ENCODE data around the gene HPDL.

HPDL gene

DNA sequence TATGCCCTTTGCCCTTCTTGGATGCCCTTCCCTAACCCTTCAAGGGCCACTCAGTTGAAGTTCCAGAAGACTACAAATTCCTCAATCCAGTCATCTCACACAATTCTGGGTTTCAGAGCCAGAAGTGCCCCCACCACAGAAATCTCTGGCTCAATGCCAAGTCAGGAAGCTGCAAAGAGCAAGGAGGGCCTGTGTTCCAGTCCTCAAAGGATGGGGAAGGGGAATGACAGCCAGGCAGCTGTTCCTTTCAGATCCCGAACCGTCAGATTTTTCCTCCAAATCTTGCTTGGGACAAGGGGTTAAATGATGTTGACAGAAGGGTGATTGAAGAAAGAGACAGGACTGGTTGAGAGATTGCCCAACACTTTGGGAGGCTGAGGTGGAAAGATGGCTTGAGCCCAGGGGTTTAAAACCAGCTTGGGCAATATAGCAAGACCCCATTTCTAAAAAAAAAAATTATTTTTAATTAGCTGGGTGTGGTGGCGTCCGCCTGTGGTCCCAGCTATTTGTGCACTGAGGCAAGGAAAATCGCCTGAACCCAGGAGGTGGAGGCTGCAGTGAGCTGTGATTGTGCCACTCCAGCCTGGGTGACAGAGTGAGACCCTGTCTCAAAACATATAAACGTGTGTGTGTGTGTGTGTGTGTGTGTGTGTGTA lies 716 bp upstream of the HPDL start:
- DNase-seq: peak; percentile 64

DNA sequence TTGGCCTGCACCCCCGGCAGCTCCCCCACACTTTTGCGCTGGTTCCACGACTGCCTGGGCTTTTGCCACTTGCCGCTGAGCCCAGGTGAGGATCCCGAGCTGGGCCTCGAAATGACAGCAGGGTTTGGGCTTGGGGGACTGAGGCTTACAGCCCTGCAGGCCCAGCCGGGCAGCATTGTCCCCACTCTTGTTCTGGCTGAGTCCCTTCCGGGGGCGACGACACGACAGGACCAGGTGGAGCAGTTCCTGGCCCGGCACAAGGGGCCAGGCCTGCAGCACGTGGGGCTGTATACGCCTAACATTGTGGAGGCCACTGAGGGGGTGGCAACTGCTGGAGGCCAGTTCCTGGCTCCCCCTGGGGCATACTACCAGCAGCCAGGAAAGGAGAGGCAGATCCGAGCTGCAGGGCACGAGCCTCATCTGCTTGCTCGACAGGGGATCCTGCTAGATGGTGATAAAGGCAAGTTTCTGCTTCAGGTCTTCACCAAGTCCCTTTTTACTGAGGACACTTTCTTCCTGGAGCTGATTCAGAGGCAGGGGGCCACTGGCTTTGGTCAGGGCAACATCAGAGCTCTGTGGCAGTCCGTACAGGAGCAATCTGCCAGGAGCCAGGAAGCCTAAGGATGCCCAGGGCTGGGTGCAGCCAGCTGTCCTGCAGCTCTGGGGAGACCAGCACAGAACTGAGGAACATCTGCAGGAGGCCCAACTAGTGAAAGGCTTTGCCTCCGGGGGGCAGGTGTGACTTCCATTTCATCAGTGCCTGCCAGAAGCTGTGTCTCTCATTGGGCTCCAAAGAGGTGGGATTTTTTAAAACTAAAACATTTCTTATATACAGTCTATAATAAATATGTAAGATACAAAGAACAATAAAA lies 1.2 kb downstream of the HPDL start:
- DNase-seq: peak; percentile 14

DNA sequence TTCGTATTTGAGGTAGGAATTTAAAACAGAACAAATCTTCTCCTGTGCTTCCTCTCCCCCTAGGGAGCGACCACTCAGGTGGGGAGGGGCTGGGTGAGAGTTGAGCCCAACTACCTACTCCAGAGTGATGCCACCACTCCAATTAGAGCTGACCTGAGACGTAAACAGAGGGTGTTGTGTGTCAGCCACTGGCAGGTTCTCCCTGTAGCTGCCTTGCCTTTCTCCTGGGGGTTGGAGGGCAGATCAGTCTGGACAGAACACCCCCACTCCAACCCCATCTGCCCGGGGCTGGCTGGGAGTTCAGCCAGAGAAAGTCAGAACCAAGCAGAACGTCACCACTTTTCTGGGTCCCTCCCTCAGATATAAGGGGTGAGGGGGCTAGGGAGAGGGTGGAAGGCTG lies 2.0 kb downstream of the HPDL start:
- no peak for DNase-seq

DNA sequence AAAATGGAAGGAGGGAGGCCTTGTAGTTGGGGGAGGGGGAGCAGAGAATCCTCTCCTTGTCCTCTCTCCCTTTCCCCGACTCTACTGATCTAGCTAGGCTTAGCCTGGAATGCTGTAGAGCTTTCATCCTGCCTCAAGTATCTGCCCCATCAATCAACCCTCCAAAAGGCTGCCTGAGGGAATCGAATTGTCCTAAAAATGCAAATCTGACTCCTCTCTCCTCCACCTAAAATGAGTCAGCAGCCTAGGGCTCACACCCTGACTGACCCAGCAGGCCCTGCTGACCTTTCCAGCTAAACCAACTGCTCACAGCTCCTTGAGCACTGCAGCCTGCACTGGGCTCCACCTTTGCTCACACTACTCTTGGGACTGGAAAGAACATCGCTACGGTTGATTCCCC lies 2.8 kb downstream of the HPDL start:
- no peak for DNase-seq

DNA sequence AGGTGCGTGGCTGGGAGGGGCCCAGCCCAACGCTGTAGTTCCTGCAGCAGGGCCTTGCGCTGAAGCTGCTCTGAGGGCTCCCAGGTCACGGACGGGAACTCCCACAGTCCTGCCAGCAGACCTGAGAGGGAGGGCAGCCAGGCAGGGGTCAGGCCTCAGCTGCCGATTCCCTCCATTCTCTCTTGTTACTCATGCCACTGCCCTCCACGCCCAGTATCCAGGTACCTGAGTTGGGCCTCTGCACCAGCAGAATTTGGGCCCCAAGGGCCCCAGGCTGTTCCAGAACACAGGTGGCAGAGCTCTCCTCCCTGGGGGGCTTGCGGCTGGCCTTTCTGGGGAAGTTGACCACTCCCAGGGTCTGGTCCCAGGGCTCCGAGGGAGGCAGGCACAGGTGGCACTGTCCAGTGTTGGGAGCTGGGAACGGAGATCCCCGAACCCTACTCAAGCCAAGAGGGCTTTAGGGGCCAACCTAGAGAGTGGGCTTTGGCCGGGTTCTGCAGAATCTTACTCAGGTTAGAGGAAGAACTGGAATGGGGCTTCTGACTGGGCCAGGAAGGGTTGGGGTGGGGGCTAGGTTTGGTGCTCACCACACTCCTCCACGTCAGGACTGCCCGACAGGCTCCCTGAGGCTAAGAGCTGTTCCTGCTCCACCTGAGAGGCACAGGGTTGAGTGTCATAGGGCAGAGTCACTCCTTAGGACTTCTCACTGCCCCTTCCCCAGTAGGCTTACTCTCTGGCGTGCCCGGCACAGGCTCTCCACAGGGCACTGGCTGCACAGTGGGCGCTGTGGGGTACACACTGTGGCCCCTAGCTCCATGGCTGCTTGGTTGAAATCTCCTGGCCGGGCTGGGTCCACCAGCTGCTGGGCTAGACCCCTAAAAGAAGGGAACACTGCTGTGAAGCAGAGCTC lies 5.0 kb downstream of the HPDL start:
- no peak for DNase-seq

DNA sequence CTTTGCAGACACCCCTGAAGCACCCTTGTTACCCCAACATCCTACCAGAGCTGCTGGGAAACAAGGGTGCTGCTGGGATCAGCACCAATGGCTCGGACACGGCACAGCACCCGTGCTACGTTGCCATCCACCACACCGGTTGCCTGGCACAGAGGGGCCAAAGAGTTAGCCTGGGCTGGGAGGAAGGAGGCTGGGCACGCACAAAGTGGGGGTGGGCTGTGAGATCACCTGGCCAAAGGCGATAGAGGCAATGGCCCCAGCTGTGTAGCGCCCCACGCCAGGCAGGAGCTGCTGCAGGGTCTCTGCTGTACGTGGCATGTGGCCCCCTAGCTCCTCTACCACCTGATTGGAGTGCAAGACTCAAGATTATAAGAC lies 5.6 kb downstream of the HPDL start:
- no peak for DNase-seq

DNA sequence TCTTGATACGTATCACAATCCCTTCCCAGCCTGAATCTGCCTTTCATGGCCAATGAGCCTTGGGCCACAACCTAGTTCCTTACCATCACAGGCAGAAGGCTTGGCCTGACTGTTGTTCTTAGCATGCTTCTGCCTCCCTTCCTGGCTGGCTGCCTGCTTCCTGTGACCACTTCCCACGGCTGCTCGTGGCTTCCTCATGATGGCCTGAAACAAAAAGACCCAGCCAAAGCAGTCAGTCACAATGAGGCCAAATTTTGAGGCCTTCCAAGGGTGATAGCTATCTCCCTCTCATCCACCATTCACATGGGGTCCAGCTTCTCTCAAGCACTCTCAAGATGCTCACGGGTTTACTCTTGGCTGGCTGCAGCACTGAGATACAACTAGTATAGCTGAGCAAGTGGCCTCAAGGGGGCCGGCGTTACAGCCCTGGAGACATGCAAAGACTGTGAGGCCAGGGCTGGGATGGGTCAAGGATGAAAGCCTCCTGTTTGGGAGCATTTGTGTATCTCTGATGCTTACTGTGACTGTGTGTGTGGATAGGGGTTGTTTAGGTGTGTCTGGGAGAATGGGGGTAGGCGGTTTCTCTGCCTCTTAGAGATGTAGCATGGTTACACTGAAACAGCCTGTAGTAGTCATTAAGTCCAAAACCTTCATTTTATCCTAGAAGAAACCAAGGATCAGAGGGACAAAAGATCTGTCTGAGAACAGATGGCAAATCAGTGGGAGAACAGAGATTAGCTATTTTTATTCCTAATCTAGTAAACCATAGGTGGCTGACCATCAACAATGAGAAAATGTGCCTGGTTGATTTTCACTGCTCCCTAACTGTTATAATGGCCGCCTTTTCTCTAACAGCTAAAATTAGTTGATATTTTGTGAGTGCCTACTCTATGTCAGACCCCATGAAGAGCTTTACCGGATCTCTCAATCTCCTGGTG lies 7.9 kb downstream of the HPDL start:
- no peak for DNase-seq

DNA sequence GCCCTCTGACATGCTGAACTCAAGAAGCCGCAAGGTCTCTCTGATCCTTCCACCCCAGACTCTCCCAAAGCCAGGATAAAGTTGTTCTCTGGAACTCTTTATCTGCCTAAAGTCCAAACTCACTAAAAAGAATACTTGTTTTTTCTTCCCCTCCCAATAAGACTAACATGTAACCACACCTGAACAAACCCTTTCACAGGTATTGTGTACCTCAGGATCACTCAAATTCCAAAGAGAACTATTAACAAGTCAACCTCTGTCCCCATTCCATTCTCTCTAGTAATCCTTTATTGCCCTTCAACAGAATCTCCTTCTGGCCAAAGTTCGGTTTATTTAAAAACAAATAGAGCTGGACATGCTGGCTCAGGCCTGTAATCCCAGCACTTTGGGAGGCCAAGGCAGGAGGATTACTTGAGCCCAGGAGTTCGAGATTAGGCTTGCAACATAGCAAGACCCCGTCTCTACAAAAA lies 9.2 kb downstream of the HPDL start:
- DNase-seq: no peak

DNA sequence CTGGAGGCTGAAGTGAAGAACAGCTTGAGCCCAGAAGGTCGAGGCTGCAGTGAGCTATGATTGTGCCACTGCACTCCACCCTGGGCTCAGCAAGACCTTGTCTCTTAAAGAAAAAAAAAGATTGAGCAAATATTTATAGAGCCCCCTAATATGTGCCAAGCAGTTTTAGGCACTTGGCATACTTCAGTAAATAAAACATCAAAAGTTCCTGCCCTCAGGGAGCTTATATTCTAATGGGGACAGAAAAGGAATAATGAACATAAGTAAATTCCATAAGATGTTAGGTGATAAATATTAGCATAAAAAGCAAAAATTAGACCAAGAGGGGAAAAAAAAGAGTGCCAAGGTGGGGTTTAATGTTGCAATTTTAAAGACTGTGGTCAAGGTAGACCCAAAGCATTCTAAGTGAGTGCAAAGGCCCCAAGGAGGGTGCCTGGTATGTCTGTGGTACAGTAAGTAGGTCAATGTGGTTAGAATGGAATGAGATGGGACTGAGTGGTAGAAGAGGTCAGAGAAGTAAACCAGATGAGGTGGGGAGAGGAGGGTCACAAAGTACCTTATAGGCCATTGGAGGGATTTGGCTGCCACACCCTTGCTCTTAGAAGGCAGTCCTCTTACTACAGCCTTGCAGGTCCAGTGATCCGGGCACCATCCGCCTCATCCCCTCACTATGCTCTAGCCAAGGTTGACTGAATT lies 11.1 kb downstream of the HPDL start:
- DNase-seq: no peak

DNA sequence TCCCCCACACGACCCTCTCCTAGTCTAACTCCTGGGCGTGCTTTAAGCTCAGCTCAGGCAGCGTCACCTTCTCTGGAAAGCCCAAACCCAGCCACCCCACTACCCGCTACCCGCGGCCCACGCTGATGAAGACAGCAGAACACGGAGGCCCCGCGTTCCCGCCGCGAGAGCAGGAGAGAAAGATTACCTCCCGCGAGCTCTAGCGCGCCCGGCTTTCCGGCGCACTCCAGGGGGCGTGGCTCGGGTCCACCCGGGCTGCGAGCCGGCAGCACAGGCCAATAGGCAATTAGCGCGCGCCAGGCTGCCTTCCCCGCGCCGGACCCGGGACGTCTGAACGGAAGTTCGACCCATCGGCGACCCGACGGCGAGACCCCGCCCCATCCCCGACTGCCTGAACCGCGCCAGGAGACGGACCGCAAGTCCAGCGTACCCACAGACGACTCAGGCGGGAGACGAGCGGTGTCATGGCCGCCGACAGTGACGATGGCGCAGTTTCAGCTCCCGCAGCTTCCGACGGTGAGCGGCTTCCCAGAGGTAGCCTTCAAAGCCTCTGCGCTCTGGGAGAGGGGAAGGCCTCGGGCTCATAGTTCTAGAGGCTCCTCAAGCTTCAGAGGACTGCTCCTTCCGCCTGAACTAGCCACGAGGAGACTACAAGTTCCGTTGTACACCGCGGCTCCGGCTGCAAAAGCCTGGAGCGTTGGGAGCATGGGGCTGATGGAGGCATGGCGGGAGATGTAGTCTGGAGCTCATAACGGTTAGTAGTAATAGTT lies 13.3 kb downstream of the HPDL start, which contains the start of the genes MUTYH and TOE1:
TSS of gene MUTYH (minus strand) at position 652 of the 770 bp plus-strand sequence. CDS start 5,935 bp downstream, outside the sequence.
TSS of gene TOE1 (plus strand) at position 382 of the 770 bp plus-strand sequence. CDS start at position 465, 83 bp downstream.
- peak; percentile 96 for DNase-seq

DNA sequence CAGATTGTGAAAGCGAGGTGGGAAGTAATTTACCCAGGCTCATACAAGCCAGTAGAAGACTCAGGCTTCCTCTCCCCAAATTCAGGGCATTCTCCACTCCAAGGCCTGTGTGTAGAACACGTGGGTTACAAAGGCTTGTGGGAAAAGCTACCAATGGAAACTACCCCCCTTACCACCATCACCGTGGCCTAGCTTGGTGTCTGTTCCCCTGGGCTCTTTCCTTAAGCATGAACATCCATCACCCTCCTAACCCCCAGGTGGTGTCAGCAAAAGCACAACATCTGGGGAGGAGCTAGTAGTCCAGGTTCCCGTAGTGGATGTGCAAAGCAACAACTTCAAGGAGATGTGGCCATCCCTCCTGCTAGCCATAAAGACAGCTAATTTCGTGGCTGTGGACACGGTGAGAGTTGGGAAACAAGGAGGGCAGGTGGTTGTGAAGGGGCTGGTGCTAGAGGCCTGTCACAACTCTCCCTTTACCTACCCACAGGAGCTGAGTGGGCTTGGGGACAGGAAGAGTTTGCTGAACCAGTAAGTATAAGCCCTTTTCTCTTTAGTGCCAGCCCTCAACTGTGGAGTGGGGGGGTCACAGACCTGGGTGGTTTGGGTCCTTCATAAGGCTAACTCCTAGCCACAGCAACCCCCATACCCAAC lies 14.2 kb downstream of the HPDL start:
- no peak for DNase-seq

DNA sequence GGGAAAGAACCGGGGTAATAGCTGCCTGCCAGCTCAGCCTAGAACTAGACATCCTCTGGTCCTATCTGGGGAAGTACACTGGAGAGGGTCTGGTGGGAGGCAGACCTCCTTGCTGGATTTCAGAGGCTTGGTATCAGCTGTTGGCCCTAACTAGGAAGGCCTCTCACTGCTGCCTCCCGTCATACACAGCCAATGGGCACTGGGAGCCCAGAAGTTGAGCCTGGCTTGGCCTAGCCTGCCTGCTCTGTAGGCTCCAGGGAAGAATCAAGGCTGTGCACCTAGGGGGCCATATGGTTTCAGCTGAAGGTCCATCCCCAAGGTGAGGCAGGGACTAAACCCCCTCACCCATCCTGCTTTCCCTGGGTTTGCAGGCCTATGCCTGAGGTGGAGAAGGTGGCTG lies 17.8 kb downstream of the HPDL start:
- DNase-seq: no peak

DNA sequence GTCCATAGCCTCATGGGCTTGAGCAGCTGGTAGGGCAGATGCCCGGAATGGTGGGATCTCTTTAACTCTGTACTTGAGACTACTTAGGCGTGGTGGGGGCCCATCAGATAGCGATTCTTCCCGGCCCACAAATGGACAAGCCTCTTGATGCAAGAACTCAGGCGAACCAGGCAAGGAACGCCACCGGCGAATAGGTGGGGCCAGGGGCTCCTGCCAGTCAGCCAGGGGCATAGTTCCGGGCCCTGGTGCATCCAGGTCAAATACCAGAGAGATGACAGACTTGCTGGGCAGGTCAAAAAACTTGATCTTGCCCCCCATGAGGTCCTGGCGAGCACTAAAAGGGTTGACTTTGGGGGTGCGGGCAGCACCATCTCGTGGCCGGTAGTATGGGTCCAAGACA lies 18.3 kb downstream of the HPDL start:
- DNase-seq: no peak

DNA sequence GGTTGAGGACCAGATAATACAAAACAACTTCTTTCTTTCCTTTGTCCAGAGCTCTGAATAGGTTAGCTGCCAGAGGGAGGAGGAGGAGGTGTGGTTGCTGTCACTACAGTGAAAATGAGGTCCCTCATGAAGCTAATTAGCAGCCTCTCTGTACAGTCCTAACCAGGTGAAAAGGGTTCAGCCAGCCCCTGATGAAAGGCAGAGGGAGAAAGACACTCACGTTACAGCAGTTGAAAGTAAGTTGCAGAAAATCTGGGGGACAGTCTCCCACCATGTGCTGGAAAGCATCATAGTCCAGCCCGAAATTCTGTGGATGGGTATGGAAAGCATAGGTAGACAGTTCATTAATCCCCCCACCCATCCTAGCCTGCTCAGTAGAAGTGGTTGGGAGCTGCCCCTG lies 19.8 kb downstream of the HPDL start:
- no peak for DNase-seq

DNA sequence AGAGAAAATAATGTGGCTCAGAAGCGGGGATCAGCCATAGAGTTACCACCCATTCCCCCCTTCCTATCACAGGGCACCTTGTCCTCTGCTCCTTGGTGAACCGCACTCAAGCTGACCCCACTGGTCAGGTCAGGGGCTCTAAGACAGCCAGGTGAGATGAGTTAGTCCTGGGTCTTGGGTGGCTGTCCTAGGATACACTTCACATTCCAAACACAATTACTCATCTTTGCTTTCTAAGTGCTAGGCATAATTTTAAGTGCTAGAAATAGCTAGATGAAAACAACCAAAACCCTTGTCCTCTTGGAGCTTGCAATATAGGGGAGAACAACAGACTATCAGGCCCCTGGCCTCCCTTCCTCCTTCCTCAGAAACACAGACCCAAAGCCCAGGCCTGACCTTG lies 21.3 kb downstream of the HPDL start:
- no peak for DNase-seq

DNA sequence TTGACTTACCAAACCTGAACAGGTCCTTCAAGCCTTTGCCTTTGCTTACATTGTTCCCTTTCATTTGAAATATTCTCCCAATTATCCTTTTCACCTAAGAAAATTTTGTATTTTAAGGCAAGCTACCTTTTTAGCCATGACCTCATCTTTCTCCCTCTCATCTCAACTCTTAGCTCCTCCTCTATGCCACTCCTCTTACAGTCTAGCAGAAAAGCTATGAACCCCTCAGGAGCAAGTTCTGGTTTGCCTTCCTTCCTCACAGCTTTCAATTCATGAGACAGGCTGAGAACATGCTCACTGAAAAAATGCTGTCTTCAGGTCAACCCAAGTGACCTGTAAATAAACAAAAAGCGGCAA lies 21.9 kb downstream of the HPDL start:
- DNase-seq: no peak

DNA sequence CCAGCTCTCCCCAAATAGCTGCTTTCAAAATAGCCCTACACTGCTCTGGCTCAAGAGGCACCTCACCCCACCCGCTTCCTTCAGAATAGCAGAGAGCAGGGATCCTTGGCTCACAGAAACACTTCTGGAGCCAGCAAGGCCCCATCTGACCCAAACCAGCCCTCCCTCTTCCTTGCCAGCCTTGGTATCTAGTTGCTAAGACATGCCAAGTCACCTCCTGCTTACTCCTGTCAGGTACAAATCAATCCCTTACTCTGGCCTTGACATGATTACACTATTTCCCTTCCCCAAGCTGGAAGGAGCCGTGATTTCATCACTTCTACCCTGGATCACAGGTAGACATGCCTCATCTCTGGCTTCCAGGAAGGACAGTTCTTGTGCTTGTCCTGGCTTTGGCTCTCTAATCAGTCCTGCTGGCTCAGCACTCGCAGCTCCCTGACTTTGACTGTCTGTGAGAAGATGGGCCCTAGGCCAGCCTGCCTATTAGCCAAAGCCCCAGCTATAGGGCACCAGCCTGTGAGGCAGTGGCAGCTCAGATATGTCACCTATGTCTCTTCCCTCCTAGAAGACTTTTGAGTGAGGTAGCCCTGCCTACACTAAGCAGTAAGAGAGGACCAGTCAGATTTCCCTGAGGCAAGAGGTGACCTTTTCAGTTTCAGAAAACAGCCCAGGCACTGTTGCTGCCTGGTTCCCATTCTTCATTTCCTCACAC lies 22.4 kb downstream of the HPDL start:
- DNase-seq: no peak

DNA sequence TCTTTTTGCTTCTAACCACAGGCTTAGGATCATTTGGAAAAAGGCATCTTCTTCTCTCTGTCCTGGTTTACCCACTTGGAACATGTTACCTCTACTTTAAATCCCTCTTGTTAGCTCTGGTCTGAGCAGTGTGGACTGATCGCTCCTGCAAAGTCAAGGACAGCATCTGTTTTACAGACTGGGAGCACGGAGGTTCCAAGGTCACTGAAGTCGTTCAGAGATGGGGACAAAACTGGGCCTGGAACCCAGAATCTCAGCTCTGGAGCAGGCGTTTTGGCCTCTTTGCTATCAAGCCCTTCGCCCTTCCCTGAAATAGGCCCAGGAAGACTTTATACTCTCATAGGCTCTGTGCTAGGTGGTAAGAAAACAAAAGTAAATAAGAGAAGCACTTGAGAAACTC lies 24.8 kb downstream of the HPDL start:
- no peak for DNase-seq

DNA sequence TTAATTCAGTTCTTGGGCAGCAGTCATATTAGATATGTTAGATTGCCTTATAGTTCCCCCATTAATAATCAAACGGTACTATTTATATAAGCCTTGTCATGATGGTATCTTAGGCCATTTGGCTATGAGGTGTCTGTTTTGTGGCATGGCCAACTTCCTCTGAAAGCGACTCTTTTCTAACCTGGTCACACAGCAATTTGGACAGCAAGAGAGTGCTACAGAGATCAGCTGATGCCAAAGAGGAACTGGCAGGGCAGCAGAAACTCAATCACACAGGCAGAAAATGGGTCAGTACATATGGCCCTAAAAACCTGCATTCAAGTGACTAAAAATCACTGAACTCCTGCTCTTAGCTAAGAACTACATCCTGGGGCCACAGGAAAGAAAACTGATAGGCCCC lies 27.0 kb downstream of the HPDL start:
- no peak for DNase-seq
